Raji (cell line): ENCODE measurements around the gene OSCP1.

Experiments used
- POLR2A ChIP-seq: IDR thresholded peaks from 2 replicates; pipeline ENCODE4 v1.6.1; 2011; ENCODE audit warnings: low read depth, low read length, control low read depth; ENCODE audit not compliant: insufficient read depth

OSCP1 gene

DNA sequence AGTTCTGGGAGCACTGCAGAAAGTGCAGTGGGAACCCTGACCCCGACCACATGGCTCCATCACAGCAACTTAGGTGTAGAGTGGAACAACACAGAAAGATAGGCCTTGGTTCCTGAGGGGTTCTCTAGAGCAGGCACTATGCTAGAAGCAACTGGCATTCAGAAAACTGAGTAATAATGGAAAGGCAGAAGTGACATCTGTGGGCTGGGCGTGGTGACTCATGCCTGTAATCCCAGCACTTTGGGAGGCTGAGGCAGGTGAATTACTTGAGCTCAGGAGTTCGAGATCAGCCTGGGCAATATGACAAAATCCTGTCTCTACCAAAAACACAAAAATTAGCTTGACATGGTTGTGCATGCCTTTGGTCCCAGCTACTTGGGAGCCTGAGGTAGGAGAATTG is 8.7 kb upstream of the OSCP1 start:
- TF ChIP-seq POLR2A, result no peak

DNA sequence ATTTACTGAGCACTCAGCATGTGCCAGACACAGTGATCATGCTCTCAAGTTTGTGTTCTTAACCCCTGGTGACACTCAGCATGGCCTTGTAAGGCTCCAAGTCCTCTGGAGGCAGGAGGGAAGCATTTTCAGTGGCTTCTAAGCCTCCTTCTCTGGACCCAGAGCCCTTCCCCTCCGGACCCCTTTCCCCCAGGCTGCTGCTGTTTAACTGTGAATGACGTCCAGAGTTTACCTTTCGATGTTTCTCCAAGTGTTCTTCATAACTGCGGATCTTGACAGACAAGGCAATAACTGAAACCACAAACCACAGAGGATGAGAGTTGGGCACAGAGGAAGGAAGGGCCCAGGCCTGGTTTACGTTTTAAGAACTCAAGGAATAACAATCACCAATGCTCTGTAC is 7.4 kb upstream of the OSCP1 start:
- no peak for TF ChIP-seq POLR2A

DNA sequence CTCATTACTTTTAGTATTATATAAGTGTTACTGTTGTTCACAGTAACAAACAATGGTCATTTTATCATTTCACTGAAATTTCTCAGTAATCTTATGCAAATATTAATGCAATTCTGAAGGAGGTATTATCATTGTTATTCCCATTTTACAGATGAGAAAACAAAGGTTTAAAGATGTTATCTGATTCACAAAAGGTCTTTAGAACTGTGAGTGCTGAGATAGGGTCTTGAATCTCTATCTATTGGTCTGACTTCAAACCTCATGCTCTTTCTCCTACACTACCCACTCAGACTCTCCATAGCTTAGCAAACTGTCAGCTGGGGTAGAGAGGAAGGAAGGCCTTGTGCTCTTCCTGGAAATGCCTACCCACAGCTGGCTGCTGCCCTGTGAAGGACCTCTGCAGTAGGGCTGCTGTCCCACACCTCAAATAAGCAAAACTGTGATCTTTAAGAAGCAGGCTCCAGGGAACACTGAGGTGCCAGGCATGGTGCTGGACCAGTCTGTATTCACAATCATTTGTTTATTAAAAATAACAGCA is 6.2 kb upstream of the OSCP1 start:
- TF ChIP-seq POLR2A, result no peak

DNA sequence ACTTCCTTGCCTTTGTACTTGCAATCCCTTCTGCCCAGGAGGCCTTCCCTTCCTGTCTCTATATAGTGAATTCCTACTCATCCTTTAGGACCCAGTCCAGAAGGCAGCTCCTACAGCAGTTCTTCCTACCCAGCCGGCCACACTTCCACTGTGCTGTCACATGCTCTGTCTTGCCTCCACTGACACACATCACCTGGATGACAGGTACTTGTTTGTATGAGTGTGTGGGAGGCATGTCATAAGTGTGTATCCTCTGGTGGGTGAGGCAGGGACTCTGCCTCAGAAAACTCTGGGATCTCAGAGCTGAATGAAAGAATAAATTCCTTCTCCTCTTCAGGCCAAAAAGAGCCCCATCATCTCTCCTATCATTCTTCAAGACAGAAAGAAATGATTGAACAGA is 5.1 kb upstream of the OSCP1 start:
- no peak for TF ChIP-seq POLR2A

DNA sequence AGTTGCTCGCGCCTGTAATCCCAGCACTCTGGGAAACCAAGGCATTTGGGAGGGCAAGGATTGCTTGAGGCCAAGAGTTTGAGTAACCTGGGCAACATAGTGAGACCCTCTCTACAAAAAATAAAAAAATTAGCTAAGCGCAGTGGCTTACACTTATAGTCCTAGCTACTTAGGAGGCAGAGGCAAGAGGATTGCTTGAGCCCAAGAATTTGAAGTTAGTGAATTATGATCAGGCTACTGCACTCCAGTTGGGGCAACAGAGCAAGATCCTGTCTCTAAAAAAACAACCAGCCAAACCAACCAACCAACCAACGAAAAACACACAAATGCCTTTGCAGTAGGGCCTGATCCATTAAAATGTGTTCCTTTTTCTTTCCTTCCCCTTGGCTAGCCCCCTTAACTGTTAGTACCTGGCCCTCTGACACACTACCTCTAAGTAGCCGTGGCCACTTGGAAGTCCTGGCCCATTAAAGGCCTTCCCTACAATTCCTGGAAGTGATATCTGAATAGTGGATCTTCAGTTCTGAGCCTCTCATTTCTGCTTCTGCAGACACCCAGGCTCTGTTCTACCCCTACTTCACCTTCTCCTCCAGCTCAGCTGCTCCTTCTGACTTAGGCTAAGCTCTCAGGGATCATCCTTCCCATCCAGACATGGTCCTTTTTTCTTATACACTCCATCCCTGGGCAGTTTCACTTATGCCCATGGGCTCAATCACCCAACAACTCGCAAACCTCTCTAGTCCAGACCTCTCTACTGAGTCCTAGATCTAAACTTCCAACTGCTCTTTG is 3.5 kb upstream of the OSCP1 start:
- TF ChIP-seq POLR2A, result no peak

DNA sequence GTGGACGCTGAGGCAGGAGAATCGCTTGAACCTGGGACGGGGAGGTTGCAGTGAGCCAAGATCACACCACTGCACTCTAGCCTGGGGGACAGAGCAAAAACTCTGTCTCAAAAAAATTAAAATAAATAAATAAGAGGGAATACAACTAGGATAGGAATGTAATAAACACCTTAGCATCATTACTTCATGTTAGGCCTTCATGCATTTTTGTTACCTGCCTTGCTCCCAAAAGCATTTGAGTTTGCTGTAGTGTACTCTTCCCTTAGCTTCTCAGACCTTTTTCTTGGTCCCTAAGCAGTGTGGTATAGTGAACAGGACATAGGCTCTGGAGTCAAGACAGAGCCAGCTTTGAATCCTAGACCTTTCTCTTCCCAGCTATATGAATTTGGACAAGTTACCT is 2.8 kb upstream of the OSCP1 start:
- TF ChIP-seq POLR2A, result no peak

DNA sequence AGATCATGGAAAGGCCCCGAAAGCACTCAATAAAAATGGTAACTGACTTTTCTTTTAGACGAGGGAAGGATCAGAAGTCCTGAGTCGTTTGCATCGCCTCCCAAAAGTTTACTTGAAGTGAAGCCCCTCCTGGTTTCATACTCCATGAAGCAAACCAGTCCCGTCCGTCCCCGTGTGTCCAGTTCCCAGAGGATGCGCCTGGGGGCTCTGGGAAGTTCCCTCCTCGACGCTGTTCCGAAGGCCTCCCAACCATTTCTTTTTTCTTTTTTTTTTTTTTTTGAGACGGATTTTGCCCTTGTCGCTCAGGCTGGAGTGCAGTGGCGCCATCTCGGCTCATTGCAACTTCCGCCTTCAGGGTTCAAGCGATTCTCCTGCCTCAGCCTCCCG is 661 bp upstream of the OSCP1 start:
- TF ChIP-seq POLR2A, result no peak

DNA sequence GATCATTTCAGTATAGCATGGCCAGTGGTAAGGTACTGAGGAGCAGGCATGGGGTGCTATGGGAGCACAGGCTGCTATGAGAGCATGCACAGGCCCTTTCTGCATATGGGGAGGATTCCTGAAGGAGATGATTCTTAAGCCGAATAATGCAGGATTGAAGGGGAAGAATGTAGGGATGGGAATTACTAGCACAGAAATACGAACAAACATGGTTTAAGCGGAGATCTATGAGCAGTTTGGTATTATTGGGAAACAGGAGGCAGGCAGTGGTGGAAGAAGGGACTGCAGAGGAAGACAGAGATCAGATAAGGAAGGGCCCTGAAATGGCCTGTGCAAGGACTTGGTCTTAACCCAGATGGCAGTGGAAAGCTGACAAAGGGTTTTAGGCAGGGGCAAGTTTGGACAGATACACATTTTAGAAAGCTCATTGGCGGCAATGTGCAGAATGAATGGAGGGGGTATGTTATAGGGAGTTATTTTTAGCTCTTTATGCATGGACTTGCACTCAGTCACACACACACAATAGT is 1.7 kb downstream of the OSCP1 start:
- no peak for TF ChIP-seq POLR2A

DNA sequence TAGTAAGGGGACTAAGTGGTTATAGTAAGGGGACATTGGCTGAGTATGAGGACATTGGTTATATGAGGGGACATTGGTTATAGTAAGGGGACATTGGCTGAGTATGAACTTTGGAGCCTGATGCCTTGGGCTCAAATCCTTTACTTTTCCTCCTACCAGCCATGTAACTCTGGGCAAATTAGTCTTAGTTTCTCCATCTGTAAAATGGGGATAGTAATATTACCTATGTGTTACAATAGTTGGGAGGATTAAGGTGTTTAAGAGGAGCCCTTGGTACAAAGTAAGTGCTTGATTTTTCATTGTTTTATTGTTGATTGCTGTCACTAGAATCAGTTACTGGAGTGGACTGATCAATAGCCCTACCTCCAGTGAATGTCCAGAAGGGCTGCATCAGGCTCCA is 2.8 kb downstream of the OSCP1 start:
- TF ChIP-seq POLR2A, result no peak

DNA sequence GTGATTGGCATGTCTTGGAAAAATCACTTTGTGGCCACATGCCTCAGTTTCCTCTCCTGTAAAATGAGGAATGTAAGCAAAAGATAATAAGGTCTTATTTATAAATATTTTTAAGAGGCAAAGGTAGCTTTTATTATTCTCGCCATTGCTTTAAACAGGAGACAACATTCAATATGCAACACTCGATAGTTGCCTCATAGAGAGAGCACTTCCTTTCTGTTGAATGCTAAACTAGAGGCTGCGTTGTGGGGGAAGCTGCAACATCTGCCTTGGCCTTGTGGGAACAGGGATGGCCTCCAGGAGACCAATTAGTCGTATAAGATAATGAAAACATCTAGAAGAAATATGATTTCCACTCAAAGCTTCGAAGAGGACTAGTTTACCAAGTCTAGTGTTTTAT is 3.5 kb downstream of the OSCP1 start:
- TF ChIP-seq POLR2A, result no peak

DNA sequence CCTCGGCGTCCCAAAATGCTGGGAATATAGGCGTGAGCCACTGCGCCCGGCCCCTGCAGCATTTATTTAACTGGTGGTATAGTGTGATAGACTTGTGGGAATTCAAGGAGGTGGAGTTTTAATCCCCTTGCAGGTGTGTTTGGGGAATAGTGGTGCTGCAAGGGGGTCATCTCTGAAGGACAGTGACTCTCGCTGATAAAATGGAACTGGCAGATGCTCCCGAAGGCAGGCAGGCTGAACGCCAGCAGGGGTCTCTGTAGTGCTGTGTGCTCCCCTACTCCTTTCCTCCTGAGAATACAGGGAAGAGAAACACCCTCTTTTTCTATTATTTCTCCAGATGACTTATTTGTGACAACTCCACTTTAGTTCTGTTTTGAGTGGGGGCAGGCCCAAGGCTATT is 4.0 kb downstream of the OSCP1 start:
- TF ChIP-seq POLR2A, result no peak

DNA sequence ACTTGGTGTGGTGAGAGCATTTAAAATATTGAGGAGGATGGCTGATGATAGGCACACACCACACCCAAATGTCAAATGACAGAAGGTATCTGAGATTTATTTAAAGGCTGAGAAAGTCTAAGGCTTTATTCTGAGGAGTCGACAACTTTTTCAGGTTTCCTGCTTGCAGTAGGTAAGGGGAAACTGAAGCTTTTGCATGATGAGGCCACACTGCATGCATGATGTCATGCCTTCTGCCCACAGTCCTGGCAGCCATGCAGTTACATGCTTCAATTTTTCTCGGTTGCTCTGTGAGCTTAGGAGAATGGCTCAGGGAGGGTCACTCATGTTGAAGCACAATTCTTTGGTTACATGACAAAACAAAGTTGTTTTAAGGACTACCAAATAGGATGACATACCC is 7.0 kb downstream of the OSCP1 start:
- TF ChIP-seq POLR2A, result no peak

DNA sequence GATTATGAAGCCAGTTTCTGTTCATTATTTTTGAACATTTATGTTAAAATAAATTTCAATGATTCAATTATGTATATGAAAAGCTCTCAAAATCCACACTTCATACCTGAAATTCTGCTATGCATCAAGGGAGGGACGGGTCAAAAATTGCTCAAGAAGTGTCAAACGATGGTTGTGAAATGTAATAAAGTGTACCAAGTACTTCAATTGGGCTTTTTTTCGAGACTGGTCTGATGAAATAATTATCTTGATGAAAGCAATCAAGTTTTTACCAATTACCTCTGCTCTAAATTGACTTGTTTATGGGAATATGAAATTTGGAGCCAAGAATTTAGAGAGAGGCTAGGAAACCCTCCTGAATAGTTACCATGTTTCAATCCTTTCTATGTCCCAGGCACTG is 7.9 kb downstream of the OSCP1 start:
- TF ChIP-seq POLR2A, result no peak

DNA sequence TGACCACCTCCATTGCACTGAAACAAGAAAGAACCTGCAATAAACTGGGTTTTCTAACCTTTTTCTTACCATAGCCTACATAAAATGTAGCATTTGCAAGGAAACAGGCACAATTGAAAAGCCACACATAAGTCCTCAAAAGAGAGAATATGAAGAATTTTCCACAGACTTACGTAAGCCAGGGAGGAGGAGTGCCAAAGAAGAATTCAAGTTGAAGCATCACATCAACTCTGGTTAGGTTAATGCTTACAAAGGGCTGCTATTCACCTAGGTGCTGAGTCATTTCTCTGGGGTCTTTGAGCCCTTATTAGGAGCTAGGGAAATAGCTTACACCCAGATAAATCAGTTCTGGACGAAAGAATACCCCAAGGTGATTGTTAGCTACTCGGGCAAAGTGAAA is 9.6 kb downstream of the OSCP1 start:
- no peak for TF ChIP-seq POLR2A

DNA sequence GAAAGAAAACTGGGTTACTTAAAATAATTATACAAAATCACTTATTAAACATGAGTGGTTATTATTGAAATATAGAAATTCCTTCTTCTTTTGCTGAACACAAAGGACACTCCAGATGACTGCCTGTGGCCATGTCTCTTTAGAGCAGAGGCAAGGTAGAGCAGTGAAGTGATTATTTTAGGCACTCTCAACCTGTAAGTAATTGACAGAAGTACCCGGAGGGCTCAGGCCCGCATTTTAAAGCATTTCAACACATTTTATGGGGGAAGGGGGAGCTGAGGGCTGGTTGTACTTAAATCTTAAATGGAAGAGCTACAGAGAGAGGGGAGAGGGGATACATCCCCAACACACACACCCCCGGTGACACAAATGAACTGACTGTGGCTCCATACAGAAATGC is 10.2 kb downstream of the OSCP1 start:
- no peak for TF ChIP-seq POLR2A

DNA sequence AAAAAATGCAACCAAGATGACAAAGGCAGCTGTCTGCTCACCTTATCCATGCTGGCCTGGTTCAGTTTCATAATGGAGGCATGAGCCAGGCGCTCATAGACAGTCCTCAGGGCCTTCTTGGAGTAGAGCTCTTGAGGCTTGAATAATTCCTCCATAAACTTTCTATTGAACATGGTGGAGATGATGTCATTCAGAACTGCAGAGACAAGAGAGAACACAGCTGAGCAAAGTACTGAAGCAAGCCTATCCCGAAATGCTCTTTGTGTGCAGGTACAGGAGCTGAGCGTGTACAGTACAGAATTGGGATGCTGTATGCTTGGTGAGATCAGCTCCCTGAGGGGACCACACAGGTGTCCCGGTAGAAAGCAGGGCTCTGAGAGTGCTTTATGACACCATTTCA is 11.5 kb downstream of the OSCP1 start:
- no peak for TF ChIP-seq POLR2A

DNA sequence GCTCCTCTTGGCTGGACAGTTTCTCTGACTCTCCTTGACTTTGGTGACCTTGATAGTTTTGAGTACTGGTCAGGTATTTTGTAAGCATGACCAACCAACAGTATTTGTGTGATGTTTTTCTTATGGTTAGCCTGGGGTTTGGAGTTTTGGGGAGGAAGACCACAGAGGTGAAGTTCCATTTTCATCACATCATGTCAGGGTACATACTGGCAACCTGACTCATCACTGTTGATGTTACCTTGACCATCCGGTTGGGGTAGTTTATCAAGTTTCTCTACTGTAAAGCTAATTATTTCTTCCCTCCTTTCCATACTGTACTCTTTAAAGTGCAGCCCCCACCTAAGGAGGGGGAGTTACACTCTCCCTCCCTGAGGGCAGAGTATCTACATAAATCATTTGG is 13.4 kb downstream of the OSCP1 start:
- no peak for TF ChIP-seq POLR2A
